Stimulated activated naive CD8-positive, alpha-beta T cell treated with anti-CD3 and anti-CD28 coated beads, Interleukin-15, Interleukin-2, amounts not matched to agents 100 U/mL and 50 U/mL, for 24 hours (primary cell): Measurements from ENCODE around the gene PMEPA1.
"Not testable (repeated sequence)": the region's sequence is repeated elsewhere in the genome, so short reads cannot be mapped to it uniquely, and the experiment has no call there.

Source experiments
- ATAC-seq: fragments of 150-1000 bp; cut with Tn5 transposase; one replicate; pipeline ENCODE4 v1.10.0; 2021
- DNase-seq: peaks from one replicate; pipeline ENCODE4 v3.0.0; 2021

PMEPA1 gene

DNA sequence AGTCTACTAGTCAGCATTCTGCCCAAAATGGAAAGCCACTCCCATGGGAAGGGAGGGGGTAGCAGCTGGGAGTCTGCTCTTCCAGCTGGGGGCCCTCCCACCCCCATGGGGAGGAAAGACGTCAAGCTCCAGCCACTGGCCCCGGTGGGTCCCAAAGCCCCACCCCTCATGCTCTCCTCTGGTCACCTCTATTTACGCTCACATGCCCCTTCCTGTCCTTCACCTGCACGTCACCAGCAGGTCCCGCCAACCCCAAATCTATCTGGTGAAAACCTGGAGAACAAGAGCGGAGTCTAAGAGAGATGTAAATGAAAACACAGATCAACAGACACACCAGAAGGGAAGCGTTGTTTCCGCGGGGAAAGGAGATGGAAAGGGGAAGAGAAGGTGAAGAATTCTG, 59.5 kb downstream of the PMEPA1 start:
- ATAC-seq (no peak), DNase-seq (no peak)

DNA sequence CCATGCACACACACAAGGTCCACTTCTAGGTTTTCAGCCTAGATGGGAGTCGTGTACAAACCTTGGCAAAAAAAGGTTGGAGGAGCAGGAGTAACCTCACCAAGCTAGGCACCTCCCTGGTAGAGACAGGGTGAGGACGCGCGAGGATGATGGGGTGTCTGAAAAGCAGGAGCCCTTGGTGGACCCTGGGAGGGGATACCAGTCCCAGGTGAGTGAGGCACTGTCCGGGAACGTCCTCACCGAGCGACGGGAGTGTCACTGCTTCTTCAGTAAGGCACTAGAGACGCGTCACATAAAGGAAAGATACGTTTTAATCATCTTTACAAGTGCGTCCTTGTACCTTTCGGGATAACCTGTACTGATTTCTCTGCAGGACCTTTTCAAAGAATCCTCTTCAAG, 60.2 kb downstream of the PMEPA1 start:
- DNase-seq (no peak), ATAC-seq (no peak)

DNA sequence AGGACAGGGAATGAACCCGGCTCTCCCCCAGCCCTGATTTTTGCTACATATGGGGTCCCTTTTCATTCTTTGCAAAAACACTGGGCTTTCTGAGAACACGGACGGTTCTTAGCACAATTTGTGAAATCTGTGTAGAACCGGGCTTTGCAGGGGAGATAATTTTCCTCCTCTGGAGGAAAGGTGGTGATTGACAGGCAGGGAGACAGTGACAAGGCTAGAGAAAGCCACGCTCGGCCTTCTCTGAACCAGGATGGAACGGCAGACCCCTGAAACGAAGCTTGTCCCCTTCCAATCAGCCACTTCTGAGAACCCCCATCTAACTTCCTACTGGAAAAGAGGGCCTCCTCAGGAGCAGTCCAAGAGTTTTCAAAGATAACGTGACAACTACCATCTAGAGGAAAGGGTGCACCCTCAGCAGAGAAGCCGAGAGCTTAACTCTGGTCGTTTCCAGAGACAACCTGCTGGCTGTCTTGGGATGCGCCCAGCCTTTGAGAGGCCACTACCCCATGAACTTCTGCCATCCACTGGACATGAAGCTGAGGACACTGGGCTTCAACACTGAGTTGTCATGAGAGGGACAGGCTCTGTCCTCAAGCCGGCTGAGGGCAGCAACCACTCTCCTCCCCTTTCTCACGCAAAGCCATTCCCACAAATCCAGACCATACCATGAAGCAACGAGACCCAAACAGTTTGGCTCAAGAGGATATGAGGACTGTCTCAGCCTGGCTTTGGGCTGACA, 60.8 kb downstream of the PMEPA1 start:
- no peak for DNase-seq
- ATAC-seq = no peak

DNA sequence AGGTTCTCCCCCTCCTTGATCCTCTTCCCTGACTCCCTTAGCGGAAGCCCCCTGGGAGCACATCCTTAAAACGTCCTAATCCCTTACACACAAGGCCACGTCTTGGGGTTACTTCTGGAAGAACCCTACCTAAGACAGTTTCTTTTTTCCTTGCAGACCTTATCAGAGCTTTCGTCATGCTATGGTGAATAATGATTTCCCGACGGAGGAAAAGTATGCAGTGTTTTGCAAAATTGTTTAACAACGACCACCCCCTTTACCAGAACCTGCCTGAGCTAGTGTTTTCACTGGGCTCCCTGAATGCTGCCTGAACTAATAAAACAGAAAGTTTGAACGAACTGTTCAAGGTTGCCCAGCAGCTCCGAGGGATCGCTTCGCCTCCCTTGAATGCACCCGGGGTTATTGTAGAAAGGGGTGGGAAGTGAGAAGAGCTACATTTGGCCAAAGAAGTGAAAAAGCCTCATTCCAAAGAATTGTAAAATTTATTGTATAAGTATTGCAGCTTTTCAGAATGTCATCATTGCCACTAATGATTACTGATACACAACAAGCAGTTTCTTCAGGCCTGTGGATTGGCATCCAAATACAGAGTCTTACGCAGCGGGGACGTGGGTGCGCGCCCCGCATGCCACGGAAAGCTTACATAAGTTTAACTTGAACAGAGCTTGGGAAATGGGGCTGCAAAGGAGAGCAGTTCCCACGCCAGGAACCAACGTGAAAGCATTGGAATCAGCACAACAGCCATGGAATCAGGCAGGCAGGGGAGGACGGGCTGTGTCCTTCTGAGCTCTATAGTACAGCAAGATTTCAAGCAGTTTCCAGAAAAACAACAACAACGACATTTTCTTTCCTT, 61.7 kb downstream of the PMEPA1 start:
- DNase-seq = no peak
- ATAC-seq = no peak

DNA sequence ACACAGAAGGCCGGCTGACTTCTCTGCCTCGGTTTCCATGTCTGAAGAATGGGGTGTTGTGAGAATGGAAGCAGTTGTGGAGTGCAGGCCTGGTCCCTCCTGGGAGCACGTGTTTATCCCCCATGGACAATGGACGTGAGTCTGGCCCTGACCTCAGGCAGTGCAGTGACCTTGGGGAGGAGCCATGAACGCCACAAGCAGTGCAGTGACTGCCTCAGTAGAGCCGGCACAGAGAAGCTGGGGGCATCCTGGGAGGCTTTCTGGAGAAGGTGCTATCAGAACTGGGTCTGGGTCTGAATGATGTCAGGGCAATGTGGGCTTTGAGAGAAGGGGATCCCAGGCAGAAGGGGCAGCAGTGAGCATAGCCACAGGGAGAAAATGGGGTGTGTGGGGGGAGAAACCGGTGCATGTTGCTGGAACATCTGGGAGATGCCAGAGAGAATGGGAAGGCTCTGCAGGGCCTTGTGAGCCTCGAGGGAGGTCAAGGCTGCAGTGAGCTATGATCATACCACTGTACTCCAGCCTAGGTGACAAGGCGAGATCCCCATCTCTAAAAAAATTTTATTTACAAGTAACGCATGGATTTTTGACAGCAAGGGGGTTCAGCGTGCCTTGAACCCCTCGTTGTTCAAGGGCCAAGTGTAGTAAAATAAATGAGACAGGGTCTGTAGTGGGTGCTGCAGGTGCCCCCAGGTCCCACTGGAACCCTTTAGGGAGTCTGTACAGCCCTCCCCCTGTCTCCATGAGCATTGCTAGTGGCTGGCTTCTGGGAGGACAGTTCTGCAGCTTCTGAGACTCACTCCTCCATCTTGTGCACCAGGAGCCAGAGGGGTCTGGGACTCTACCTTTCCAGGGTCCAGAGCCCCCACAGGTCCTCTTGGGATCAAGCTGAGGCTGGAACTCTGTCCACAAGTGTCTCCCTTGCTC, 62.5 kb downstream of the PMEPA1 start:
- ATAC-seq (no peak), DNase-seq (no peak)

DNA sequence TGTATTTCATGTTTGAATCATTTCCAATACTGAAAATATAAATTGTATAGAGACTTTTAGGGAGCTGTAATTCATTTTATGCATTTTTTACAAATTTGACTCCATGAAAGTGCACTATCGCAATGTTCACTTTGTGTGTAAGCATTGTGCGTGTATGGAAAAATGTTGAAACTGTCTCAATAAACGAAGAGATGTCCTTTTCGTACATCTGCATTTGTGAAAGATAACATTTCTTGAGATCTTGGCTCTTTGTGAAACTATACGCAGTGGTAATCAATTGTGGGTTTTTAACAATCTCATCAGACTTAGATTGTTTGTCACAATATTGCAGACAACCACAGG, 70.9 kb downstream of the PMEPA1 start:
- no peak for ATAC-seq
- no peak for DNase-seq

DNA sequence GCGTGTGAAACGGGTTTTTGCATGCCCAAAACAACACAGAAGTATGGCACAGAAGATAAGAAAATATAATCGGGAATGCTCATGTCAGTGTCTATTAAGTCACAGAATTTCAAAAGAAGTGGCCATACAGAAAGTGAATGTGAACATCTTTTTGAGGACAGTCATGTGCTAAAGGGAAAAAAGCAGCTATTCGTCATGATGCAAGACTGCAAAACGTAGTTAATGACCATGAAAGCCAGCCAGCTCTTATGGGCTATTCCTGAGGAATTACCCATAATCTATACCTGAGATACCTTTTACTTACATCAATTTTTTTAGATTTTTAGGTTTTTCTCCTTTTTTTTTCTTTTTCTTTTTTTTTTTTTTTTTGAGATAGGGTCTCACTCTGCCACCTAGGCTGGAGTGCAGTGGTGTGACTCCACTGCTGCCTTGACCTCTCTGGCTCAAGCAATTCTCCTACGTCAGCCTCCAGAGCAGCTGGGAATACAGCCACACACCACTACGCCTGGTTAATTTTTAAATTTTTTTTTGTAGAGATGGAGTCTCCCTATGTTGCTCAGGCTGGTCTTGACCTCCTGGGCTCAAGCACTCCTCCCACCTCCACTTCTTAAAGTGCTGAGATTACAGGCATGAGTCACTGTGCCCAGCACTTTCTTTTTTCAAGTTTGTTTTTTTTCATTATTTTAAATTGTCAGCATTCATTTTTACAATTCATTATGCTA, 71.5 kb downstream of the PMEPA1 start:
- DNase-seq = no peak
- ATAC-seq = no peak

DNA sequence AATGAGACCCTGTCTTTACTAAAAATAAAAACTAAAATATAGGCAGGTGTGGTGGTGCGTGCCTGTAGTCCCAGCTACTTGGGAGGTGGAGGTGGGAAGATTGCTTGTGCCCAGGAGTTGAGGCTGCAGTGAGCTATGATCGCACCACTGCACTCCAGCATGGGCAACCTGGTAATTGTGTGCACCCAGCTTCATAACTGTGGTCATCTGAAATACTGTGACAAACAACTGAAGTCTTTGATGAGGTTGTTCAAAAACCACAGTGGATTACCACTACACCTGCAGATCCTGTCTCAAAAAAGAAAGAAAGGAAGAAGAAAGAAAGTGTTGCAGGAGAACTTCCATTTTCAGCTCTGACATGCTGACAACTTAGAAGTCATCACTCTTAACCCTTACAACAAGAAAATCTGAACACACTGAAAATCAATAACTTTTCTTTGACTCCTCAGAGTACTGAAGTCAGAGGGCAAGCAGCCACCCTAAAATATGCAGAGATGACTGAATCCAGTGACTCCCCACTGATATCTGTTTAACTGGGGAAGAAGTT, 75.8 kb downstream of the PMEPA1 start:
- ATAC-seq (no peak), DNase-seq (no peak)

DNA sequence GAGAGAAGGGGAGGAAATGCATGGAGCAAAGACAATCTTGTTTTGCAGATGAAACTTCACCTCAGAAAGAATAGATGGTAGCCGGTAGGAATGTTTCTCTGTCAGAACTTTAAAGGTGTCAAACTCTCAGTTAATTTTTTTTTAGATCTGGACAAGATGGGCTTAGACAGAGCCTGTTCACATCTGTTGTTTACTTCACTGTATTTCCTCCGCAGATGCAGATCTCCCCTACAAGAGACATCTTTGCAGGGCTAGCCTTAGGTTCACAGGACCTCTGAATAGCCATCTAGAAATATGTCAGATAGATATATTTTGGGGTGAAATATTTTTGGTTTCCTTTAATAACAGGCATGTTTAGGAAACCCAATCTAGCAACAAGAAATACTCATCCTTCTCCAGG, 77.5 kb downstream of the PMEPA1 start:
- no peak for DNase-seq
- no peak for ATAC-seq

DNA sequence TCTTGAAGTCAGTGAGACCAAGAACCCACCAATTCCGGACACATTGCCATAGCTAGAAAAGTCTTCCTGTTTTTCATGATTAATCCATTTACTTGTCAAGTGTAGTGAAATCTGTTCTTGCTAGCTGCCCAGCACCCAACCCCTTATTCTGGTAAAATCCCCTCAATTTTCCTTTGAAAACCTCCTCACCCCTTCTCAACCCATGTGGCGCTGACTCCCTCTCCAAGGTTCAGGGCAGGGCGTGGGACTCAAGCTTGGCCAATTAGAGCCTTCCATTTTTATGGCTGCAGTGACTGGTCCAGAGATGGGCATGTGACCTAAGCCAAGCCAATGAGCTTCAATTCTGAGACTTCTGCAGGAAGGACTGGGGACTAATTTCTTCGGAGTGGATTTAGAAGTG, 79.8 kb downstream of the PMEPA1 start:
- DNase-seq = peak; percentile 62
- peak; percentile 89 for ATAC-seq

DNA sequence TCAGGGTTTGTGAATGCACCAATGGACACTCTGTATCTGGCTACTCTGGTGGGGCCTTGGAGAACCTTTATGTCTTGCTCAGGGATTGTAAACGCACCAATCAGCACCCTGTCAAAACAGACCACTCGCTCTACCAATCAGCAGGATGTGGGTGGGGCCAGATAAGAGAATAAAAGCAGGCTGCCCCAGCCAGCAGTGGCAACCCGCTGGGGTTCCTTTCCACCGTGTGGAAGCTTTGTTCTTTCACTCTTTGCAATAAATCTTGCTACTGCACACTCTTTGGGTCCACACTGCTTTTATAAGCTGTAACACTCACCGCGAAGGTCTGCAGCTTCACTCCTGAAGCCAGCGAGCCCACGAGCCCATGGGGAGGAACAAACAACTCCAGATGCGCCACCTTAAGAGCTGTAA, 80.3 kb downstream of the PMEPA1 start:
- peak; percentile 52 for DNase-seq
- ATAC-seq = not testable (repeated sequence)

DNA sequence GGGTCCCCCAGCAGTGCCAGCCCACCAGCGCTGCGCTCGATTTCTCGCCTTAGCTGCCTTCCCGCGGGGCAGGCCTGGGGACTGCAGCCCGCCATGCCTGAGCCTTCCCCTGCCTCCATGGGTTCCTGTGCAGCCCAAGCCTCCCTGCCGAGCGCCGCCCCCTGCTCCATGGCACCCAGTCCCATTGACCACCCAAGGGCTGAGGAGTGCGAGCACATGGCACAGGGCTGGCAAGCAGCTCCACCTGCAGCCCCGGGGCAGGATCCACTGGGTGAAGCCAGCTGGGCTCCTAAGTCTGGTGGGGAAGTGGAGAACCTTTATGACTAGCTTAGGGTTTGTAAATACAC, 80.9 kb downstream of the PMEPA1 start:
- ATAC-seq, DNase-seq: not testable (repeated sequence)

DNA sequence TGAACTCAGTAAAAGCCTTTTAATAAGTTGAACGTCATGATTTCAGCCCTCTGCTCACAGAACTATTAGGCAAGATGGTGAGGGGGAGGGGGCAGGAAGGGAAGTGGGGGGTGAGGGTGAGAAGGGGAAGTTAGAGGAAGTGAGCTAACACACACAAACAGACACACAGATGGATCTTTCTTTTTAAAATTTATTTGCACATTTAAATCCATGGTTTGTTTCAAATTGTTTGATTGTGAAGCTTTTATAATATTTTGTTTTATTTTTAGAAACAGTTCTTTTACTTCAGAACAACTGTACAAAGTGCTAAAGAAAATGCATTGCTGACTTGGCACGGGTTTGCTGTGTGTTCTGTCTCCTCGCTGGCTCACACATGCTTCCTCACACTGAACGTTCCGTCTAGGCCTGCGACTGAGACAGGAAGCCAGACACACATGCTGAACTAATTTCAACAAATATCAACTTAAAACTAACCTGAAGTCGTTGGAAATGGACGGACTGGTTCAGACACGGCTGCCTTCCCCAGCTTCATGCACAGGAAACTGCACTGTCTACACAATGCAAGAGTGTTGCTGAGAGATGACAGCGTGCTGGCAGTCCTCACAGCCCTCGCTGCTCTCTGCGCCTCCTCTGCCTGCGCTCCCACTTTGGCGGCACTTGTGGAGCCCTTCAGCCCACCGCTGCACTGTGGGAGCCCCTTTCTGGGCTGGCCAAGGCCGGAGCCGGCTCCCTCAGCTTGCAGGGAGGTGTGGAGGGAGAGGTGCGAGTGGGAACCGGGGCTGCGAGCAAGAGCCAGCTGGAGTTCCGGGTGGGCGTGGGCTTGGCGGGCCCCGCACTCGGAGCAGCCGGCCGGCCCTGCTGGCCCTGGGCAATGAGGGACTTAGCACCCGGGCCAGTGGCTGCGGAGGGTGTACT, 81.5 kb downstream of the PMEPA1 start:
- ATAC-seq (peak; percentile 66), DNase-seq (peak; percentile 57)

DNA sequence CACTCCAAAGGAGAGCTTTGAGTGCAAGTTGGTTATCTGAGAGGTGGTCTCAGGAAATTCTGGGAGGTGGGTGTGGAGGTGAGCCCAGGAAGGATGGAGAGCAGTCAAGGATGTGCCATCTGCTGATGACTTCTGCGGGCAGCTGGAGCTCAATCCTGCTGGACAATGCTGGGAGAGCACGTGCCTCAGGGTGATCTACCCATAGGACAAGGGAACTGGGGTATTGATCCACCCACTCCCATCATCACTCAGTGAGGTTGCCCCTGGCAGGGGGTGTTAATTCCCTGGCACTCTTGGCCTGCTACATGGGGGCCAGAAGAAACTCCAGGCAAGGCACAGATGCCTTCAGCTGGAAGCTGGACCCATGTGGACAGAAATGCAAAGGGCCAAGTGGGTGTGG, 82.5 kb downstream of the PMEPA1 start:
- DNase-seq (no peak), ATAC-seq (no peak)

DNA sequence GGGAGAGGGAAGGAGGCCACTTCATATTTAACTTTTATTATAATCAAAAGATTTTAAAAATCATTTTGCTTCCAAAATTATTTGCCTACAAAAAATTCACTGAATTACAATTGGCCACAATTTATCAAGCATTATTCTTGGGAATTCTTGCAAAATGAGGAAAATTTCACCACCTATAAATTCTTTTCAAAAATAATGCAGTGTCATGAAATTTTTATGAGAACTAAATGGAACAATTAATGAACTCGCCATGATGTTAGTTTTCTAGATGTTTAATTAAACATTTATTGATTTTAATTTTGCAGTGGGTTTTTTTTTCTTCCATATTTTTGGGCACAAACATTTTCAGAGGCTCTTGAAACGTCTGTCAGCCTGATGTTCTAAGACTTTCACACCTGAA, 83.8 kb downstream of the PMEPA1 start:
- DNase-seq (no peak), ATAC-seq (no peak)

DNA sequence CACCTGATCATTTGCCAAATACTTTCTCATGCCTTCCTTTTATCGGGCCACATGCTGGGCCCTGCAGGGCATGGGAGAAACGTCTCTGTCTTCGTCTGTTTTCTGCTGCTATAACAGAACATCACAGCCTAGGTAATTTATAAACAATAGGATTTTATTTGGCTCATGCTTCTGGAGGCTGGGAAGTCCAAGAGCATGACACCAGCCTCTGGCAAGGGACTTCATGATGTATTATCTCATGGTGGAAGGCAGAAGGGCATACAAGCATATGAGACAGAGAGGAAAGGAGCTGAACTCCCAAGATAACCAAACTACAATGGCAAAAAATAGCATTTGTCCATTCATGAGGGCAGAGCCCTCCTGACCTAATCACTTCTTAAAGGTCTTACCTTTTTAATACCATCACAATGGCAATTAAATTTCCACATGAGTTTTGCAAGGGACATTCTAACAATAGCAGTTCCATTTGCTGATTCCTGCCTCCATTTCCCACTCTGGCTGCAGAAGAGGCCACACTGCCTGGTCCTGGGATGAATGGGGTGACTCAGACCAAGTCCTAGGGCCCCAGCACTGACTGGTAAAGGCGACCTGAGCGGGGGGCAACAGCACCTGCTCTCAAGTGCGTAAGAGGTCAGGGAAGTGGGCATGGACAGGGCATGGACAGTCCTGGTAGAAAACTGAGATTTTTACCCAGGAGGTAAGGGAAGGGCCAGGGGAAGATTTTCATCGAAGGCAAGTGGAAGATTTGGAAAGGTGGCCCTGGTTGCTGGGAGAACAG, 84.4 kb downstream of the PMEPA1 start:
- no peak for ATAC-seq

DNA sequence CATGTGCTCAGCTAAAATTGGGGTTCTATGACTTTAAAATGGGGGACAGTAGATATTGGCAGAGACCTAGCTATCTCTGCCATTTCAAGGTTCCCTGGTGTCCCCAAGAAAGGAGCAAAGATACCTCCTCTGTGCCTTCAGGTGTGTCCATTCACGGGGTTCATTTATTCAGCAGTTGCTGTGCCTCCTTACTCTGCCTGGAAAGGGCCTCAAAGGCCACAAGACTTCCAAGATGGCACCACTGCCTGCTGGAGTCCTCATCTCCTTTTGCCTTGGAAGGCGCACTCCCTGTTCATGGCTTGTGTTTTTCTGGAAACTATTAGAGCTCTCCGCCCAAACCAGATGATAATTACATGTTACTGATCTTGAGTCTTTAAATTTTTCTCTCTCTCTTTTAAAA, 85.7 kb downstream of the PMEPA1 start:
- DNase-seq (no peak), ATAC-seq (no peak)

More for the DNA sequence above, 84.4 kb downstream of the PMEPA1 start:
- DNase-seq = no peak

DNA sequence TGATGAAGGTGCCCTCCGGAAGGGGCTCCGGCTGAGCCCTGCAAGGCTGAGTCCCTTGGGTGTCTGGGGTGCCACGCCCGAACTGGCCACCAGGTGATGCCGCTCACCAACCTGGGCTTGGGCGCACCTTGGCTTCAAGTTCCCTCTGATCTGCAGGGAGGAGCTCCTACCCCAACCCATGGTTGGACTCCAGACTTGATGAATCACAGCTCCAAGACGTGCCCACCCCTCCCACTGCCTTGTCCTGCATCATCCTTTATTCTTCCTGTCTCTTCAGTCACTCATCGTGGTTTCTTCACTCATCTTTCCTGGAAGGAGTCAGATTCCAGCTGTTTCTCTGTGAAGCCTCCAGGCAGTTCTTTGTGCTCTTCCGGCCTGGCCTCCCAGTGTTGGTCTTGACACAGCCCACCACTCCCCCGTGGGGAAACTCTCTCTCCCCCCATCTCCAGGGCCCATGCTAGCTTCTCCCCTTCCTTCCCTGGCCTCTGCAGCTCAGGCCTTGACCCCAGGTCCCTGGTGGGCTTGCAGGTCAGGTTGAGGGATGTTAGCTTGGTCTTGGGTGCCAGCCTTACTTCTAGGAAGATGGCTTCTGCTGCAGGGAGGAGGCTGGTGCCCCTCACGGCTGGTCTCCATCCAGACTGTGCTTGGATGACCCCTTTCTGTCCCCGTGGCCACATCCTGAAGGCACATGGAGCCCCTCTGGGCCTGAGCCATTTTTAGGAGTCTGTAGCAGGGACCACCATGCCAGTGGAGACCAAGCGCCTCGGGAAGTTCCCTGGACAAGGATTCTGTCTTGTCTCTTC, 87.0 kb downstream of the PMEPA1 start:
- ATAC-seq = no peak

DNA sequence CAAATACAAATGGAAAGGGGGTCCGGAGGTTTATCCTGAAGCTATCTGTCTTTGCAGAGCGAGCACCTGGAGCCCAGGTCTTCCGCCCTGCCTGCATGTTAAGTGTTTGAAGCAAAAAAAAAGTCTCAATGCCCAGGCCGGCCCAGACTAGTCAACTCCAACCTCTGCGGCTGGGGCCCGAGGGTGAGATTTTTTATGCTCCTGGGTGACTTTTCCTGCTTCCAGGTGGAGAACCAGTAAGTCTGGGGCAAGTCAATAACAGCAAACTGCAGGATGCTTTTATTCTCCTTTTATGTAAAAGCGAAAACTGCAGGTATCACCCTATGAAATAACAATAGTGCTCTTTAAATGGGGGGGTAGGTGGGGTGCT, 87.6 kb downstream of the PMEPA1 start:
- DNase-seq (no peak), ATAC-seq (no peak)

More for the DNA sequence above, 87.0 kb downstream of the PMEPA1 start:
- peak; percentile 77 for DNase-seq
